GM23338 (cell line): ENCODE results near the gene CD44. TPM values are rescaled to one million over a fixed set of nuclear protein-coding genes. Genes with fewer than 3 reads are reported as not detected.

Experiments used
- ATAC-seq: fragments of 200-7000 bp; cut with Tn5 transposase; 3 replicates; pipeline ENCODE4 v1.9.1; 2020
- DNase-seq: peaks from one replicate; pipeline ENCODE4 v3.0.0-alpha.2; 2015; ENCODE audit warnings: low spot score
- H2AFZ ChIP-seq: fragments of 200-600 bp; sonication (generic); 2 replicates; pipeline ENCODE4 v1.8.0; 2016; ENCODE audit warnings: antibody characterized with exemption, mild to moderate bottlenecking, moderate library complexity
- H3F3A ChIP-seq: fragments of 200-600 bp; sonication (generic); replicated peaks from 2 replicates; pipeline ENCODE4 v1.8.0; 2017; ENCODE audit warnings: antibody characterized with exemption, mixed run types, low read depth
- H3K27ac ChIP-seq: fragments of 200-600 bp; sonication (generic); 2 replicates; pipeline ENCODE4 v1.6.1; 2016; ENCODE audit warnings: low read depth
- H3K27me3 ChIP-seq: fragments of 200-600 bp; sonication (generic); 2 replicates; pipeline ENCODE4 v1.8.0; 2016; ENCODE audit warnings: mild to moderate bottlenecking, mixed run types, moderate library complexity; ENCODE audit not compliant: insufficient read depth
- H3K36me3 ChIP-seq: fragments of 200-600 bp; sonication (generic); 2 replicates; pipeline ENCODE4 v1.8.0; 2016; ENCODE audit warnings: mild to moderate bottlenecking; ENCODE audit not compliant: insufficient read depth
- H3K4me1 ChIP-seq: fragments of 200-600 bp; sonication (generic); 2 replicates; pipeline ENCODE4 v1.8.0; 2016; ENCODE audit warnings: mild to moderate bottlenecking, moderate library complexity; ENCODE audit not compliant: insufficient read depth
- H3K4me2 ChIP-seq: fragments of 200-600 bp; sonication (generic); 2 replicates; pipeline ENCODE4 v1.7.1; 2017; ENCODE audit warnings: mixed run types
- H3K4me3 ChIP-seq: fragments of 200-600 bp; sonication (generic); 2 replicates; pipeline ENCODE4 v1.6.1; 2016; ENCODE audit warnings: mixed run types
- H3K79me2 ChIP-seq: fragments of 200-600 bp; sonication (generic); replicated peaks from 2 replicates; pipeline ENCODE4 v1.8.0; 2017; ENCODE audit warnings: mild to moderate bottlenecking; ENCODE audit not compliant: insufficient read depth
- H3K9me2 ChIP-seq: fragments of 200-600 bp; sonication (generic); 2 replicates; pipeline ENCODE4 v1.8.0; 2017; ENCODE audit not compliant: insufficient read depth
- H4K20me1 ChIP-seq: fragments of 200-600 bp; sonication (generic); replicated peaks from 2 replicates; pipeline ENCODE4 v1.8.0; 2017; ENCODE audit warnings: mild to moderate bottlenecking; ENCODE audit not compliant: insufficient read depth
- H3K27ac Mint-ChIP-seq: 2 replicates; pipeline ENCODE4 v1.8.0; 2020; ENCODE audit warnings: inconsistent platforms, mild to moderate bottlenecking, moderate library complexity, mixed read lengths
- H3K27me3 Mint-ChIP-seq: 3 replicates; pipeline ENCODE4 v1.8.0; 2022; ENCODE audit warnings: low read depth, mild to moderate bottlenecking, moderate library complexity, mixed read lengths, inconsistent platforms; ENCODE audit not compliant: insufficient read depth, poor library complexity
- H3K36me3 Mint-ChIP-seq: 3 replicates; pipeline ENCODE4 v1.8.0; 2021; ENCODE audit warnings: low read depth, mild to moderate bottlenecking, inconsistent platforms, moderate library complexity, mixed read lengths
- H3K4me1 Mint-ChIP-seq: 3 replicates; pipeline ENCODE4 v1.8.0; 2020; ENCODE audit warnings: mild to moderate bottlenecking, inconsistent platforms, mixed read lengths
- H3K4me3 Mint-ChIP-seq: 3 replicates; pipeline ENCODE4 v1.8.0; 2021; ENCODE audit warnings: moderate library complexity, mild to moderate bottlenecking, inconsistent platforms, mixed read lengths
- H3K9me3 Mint-ChIP-seq: 3 replicates; pipeline ENCODE4 v1.8.0; 2020; ENCODE audit warnings: moderate library complexity, mild to moderate bottlenecking, inconsistent platforms, mixed read lengths
- CREB1 ChIP-seq: fragments of 250-450 bp; sonication (Bioruptor Pico); IDR thresholded peaks from 2 replicates; pipeline ENCODE4 v1.5.0; 2020; ENCODE audit warnings: low read depth, mild to moderate bottlenecking, moderate library complexity
- EZH2 ChIP-seq: fragments of 200-600 bp; sonication (generic); IDR thresholded peaks from one replicate; pipeline ENCODE4 v1.8.0; 2017; ENCODE audit warnings: antibody characterized with exemption, mild to moderate bottlenecking, low read depth; ENCODE audit not compliant: unreplicated experiment
- EZH2phosphoT487 ChIP-seq: fragments of 200-600 bp; sonication (generic); IDR thresholded peaks from one replicate; pipeline ENCODE4 v1.8.1; 2018; ENCODE audit warnings: antibody characterized with exemption; ENCODE audit not compliant: unreplicated experiment
- POLR2AphosphoS5 ChIP-seq: IDR thresholded peaks from 2 replicates; pipeline ENCODE4 v1.6.1; 2016; ENCODE audit warnings: antibody characterized with exemption, low read depth
- REST ChIP-seq: IDR thresholded peaks from one replicate; pipeline ENCODE4 v1.6.1; 2018; ENCODE audit warnings: antibody characterized with exemption; ENCODE audit not compliant: unreplicated experiment
- ZNF114 ChIP-seq: fragments of 250-450 bp; sonication (Bioruptor Pico); IDR thresholded peaks from 2 replicates; pipeline ENCODE4 v1.5.0; 2020; ENCODE audit warnings: mild to moderate bottlenecking, moderate library complexity
- ZNF331 ChIP-seq: fragments of 250-450 bp; sonication (Bioruptor Pico); IDR thresholded peaks from 2 replicates; pipeline ENCODE4 v1.5.0; 2020; ENCODE audit warnings: low read depth, mild to moderate bottlenecking, moderate library complexity
- ZNF462 ChIP-seq: fragments of 250-450 bp; sonication (Bioruptor Pico); IDR thresholded peaks from 2 replicates; pipeline ENCODE4 v1.5.0; 2020; ENCODE audit warnings: mild to moderate bottlenecking, moderate library complexity
- polyA plus RNA-seq: library from polyadenylated mRNA; unstranded; fragments of >200 nt; fragmentation: Nextera tagmentation; extraction: Ambion mirVana; gene quantifications from 2 replicates; pipeline ENCODE4 v1.2.1, GENCODE V29; 2016
- total RNA-seq: library from RNA; depleted of rRNA; stranded (reverse); fragments of >200 nt; shearing (Covaris generic); gene quantifications from 2 replicates; pipeline ENCODE4 v1.2.3, GENCODE V29; 2014

The CD44 gene
- total and polyA plus RNA-seq, 2 experiments from 2014 or later: 4.0 to 10.1 TPM

- no peak for TF ChIP-seq ZNF462 (CRISPR knock-in tag)
- TF ChIP-seq CREB1: no peak
- TF ChIP-seq POLR2AphosphoS5: no peak
- TF ChIP-seq ZNF331 (CRISPR knock-in tag): no peak
Measured at GRCh38 chr11:35235498-35235897, 96.5 kb downstream of the CD44 start (continued).

- Histone ChIP-seq H3K4me3 (no peak overlapping the region), H3K9me2 (no peaks in the 10 kb centered on the region; the same call in none of the 2 replicates), H4K20me1 (no peaks in the 10 kb centered on the region), H3K27me3 (no peaks in the 10 kb centered on the region), H3K4me1 (peaks cover 5% of the 10 kb centered on the region; the same call in 1 of the 2 replicates), H3F3A (no peaks in the 10 kb centered on the region), H3K4me2 (no peak overlapping the region), H3K27ac (no peak overlapping the region), H2AFZ (no peak overlapping the region), H3K79me2 (no peaks in the 10 kb centered on the region), H3K36me3 (no peaks in the 10 kb centered on the region)
- Mint-ChIP-seq H3K27ac (no peak overlapping the region), H3K4me1 (peaks cover 12% of the 10 kb centered on the region), H3K4me3 (no peak overlapping the region), H3K9me3 (no peaks in the 10 kb centered on the region), H3K36me3 (no peaks in the 10 kb centered on the region), H3K27me3 (peaks cover 8% of the 10 kb centered on the region)
- DNase-seq (no peak), ATAC-seq (no peak)
- TF ChIP-seq REST: no peak
- no peak for TF ChIP-seq EZH2
- no peak for TF ChIP-seq EZH2phosphoT487
- no peak for TF ChIP-seq ZNF114 (CRISPR knock-in tag)
Measured at GRCh38 chr11:35235936-35236666, 97.1 kb downstream of the CD44 start.
